Activated T-cell treated with anti-CD3 and anti-CD28 coated beads for 48 hours (primary cell): ENCODE results near the gene PCLO.

Experiments
- DNase-seq: peaks from one replicate; pipeline ENCODE4 v3.0.0-alpha.2; 2020; ENCODE audit warnings: low read depth

Gene PCLO

GRCh38 chr7:82839063-82839462 lies 323.6 kb downstream of the PCLO start:
- DNase-seq = no peak

GRCh38 chr7:82838314-82838713 lies 324.4 kb downstream of the PCLO start:
- DNase-seq = no peak

- DNase-seq = no peak
These were observed 339.6 kb downstream of the PCLO start for GRCh38 chr7:82823073-82823472.

- no peak for DNase-seq
These were observed 341.6 kb downstream of the PCLO start for GRCh38 chr7:82821037-82821436.

- no peak for DNase-seq
These were observed 344.5 kb downstream of the PCLO start for GRCh38 chr7:82818171-82818570.

GRCh38 chr7:82816272-82816671 lies 346.4 kb downstream of the PCLO start:
- no peak for DNase-seq

- DNase-seq = no peak
These were observed 352.0 kb downstream of the PCLO start for GRCh38 chr7:82810558-82811259.

GRCh38 chr7:82808633-82809032 lies 354.1 kb downstream of the PCLO start:
- no peak for DNase-seq

GRCh38 chr7:82805527-82805960 lies 357.1 kb downstream of the PCLO start:
- DNase-seq = no peak

GRCh38 chr7:82803411-82803810 lies 359.3 kb downstream of the PCLO start:
- DNase-seq = no peak

- DNase-seq = no peak
These were observed 372.6 kb downstream of the PCLO start for GRCh38 chr7:82789883-82790609.

- no peak for DNase-seq
These were observed 384.7 kb downstream of the PCLO start for GRCh38 chr7:82778021-82778420.

- DNase-seq = no peak
These were observed 399.8 kb downstream of the PCLO start for GRCh38 chr7:82762880-82763279.

- DNase-seq = no peak
These were observed 401.9 kb downstream of the PCLO start for GRCh38 chr7:82760831-82761230.

- no peak for DNase-seq
These were observed 402.6 kb downstream of the PCLO start for GRCh38 chr7:82760074-82760473.

- DNase-seq = no peak
These were observed 406.8 kb downstream of the PCLO start for GRCh38 chr7:82755705-82756551.

GRCh38 chr7:82750007-82750406 lies 412.7 kb downstream of the PCLO start:
- DNase-seq = no peak

- DNase-seq = no peak
These were observed 416.9 kb downstream of the PCLO start for GRCh38 chr7:82745820-82746219.

GRCh38 chr7:82745117-82745516 lies 417.6 kb downstream of the PCLO start:
- no peak for DNase-seq

GRCh38 chr7:82742163-82742562 lies 420.5 kb downstream of the PCLO start:
- no peak for DNase-seq

- DNase-seq = no peak
These were observed 421.2 kb downstream of the PCLO start for GRCh38 chr7:82741493-82741892.

GRCh38 chr7:82740246-82740848 lies 422.3 kb downstream of the PCLO start:
- DNase-seq = peak; percentile 4
